Fibroblast of pulmonary artery (primary cell): ENCODE measurements around the gene CLDN9.

Experiments
- DNase-seq: peaks from one replicate; pipeline ENCODE4 v3.0.0-alpha.2; 2010; ENCODE audit warnings: low read depth
- H3K4me3 ChIP-seq: replicated peaks from 2 replicates; pipeline ENCODE4 v1.5.1; 2011; ENCODE audit warnings: low read depth, mild to moderate bottlenecking, control low read depth, low read length, moderate library complexity
- TF ChIP-seq, protein P1 (sequence below): IDR thresholded peaks from 2 replicates; pipeline ENCODE4 v1.5.1; 2011; ENCODE audit warnings: mild to moderate bottlenecking, control low read depth, low read length, inconsistent platforms; ENCODE audit errors: missing control alignments

Gene CLDN9

DNA sequence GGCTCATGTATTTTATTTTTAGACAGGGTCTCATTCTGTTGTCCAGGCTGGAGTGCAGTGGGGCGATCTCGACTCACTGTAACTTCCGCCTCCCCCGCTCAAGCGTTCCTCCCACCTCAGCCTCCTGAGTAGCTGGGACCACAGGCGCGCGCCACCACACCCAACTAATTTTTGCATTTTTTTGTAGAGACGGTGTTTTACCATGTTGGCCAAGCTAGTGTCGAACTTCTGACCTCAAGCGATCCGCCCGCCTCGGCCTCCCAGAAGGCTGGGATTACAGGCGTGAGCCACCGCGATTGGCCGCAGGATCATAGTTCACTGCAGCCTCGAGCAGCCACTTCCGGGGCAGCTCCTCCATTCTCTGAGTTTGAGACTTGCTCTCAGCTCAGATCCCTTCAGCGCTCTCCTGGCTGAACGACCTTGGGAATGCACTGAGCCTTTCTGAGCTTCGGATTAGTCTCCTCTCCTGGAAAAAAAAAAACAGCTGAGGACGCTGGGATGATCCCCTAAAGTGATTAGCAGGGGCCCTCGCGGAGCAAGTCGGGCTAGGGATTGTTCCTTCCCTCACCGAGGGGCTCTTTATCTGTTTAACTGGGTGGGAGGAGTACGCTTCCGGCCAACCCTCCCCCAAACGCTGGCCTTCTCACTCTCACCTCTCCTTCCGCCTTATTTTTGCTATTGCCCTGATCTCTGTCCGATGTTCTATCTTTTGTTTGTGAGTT is 31.4 kb upstream of the CLDN9 start:
- TF ChIP-seq, protein P1, sequence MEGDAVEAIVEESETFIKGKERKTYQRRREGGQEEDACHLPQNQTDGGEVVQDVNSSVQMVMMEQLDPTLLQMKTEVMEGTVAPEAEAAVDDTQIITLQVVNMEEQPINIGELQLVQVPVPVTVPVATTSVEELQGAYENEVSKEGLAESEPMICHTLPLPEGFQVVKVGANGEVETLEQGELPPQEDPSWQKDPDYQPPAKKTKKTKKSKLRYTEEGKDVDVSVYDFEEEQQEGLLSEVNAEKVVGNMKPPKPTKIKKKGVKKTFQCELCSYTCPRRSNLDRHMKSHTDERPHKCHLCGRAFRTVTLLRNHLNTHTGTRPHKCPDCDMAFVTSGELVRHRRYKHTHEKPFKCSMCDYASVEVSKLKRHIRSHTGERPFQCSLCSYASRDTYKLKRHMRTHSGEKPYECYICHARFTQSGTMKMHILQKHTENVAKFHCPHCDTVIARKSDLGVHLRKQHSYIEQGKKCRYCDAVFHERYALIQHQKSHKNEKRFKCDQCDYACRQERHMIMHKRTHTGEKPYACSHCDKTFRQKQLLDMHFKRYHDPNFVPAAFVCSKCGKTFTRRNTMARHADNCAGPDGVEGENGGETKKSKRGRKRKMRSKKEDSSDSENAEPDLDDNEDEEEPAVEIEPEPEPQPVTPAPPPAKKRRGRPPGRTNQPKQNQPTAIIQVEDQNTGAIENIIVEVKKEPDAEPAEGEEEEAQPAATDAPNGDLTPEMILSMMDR, result no peak
- peak overlapping the region; percentile 69 for H3K4me3 ChIP-seq
- DNase-seq, result peak; percentile 16

DNA sequence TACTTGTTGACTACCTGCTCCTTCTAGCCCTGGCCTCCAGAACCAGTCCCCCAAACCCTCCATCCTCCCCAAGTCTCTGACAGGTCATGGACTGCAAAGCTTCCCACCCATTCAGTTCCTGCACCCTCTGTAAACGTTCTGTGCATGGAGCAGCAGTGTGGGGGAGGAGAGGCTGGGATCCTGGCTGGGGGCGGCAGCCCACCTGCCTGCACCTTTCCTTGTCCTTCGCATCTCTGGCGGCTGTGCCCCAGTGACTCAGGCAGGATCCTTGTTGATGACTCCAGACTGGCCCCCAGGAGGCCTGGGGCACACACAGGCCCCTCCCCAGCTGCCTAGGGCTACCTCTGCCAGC is 30.8 kb upstream of the CLDN9 start:
- TF ChIP-seq, protein P1, result no peak
- DNase-seq, result no peak
- H3K4me3 ChIP-seq, result no peak overlapping the region

DNA sequence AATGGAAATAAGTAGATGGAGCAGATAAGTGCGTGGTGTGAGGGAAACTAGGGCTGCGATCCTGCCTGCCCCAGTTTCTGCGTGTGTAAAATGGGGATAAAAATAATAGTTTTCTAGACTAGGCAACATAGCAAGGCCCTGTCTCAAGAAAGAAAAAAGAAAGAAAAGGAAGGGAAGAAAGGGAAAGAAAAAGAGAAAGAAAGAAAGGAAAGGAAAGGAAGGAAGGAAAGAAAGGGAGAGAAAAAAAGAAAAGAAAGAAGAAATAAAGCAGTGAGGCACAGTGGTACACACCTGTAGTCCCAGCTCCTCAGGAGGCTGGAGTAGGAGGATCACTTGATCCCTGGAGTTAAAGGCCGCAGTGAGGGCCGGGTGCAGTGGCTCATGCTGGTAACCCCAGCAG is 30.3 kb upstream of the CLDN9 start:
- TF ChIP-seq, protein P1, result no peak
- DNase-seq, result no peak
- no peak overlapping the region for H3K4me3 ChIP-seq

DNA sequence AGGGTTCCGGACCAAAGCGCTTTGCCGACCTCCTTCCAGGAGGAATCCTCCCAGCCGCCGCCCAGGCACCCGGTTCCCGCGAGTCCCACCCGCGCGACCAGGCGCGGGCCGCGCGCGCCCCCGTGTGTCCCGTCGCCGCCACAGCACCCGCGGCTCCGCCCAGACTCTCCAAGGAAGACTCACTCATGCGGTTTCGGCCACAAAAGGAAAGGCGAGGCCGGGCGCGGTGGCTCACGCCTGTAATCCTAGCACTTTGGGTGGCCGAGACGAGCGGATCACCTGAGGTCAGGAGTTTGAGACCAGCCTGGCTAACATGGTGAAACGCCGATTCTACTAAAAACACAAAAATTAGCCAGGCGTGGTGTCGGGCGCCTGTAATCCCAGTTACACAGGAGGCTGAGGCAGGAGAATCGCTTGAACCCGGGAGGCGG is 29.0 kb upstream of the CLDN9 start:
- TF ChIP-seq, protein P1, result peak; percentile 33
- H3K4me3 ChIP-seq, result peak overlapping the region; percentile 27
- DNase-seq, result peak; percentile 67

DNA sequence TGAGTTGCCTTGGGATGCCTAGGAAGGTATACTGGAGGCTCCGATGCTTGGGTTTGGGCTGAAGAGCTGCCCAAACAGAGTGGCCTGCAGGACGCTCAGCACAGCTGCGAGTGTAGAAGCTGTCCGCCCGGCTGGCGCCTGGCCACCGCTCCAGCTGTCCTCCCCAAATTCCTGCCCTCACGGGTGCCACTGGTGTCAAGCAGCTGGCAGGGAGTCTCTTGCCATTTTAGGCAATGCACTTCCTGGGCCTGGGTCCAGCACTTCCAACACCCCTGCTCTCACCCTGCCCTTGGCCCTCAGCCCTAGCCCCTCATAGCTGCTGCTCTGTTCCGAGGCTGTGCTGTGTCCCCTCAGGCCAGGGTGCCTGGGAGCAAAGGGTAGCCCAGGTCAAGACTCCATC is 27.3 kb upstream of the CLDN9 start:
- TF ChIP-seq, protein P1, result no peak
- H3K4me3 ChIP-seq, result no peak overlapping the region
- DNase-seq, result no peak

DNA sequence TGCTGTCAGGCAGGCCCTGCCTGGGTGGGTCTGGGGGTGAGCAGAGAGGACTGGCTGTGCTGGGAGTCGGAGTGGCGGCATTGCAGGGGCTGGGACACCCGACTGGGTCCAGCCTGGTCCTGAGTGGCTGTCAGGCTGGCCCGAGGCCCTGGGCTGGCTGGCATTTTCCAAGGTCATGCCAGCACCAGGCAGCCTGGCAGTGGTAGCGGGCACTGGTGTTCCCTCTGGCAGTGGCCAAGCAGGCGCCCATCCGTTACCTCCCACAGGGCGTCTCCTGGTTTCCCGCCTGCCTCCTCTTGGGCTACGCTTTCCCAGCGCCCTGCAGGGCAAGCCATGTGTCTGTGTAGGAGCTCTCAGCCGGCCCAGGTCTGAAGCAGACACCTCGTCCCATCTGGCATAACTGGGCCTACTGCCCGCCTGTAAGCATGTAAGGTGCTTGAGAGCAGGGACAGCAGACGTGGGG is 26.8 kb upstream of the CLDN9 start:
- DNase-seq, result no peak
- H3K4me3 ChIP-seq, result no peak overlapping the region
- TF ChIP-seq, protein P1, result no peak

DNA sequence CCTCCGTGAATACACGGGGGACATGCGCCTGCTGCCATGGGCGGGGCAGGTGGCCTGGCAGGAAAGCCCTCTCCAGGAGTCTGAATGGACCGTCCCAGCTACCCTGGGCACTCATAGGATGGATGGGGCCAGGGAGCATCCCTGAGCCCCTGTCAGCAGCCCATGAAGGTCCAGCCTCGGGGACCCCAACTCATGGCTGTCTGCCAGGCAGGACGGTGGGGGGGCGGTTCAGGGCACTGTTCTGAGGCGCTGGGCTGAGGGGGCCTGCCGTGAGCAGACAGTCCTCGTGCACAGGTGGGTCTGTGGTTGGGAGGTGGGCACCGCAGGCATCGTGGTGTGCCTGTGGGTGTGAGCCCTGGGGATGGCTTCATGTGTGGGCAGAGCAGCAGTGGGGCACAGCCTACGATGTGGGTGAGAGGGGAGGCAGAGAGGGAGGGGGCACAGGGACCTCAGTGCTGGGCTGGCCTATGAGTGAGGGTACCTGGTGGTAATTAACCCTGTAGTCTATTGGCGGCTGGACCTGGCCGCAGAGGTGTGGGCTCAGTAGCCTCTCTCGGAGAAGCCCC is 26.0 kb upstream of the CLDN9 start:
- H3K4me3 ChIP-seq, result no peak overlapping the region
- no peak for DNase-seq
- TF ChIP-seq, protein P1, result no peak
